Tibial nerve (tissue), 4 donors: ENCODE results near the gene QRFPR. TPM values are rescaled to one million over a fixed set of nuclear protein-coding genes. Genes with fewer than 3 reads are reported as not detected.

ENCODE experiments used
- DNase-seq, 2 donors: peaks; one replicate each; pipeline ENCODE4 v3.0.0-alpha.2; 2019; ENCODE audit warnings: low spot score in 2 of 2
- H3K27ac ChIP-seq, 4 donors: fragments of 200-600 bp; sonication (generic) in 3 of 4; one replicate each; pipeline ENCODE4 v1.5.1; 2017 to 2019; ENCODE audit warnings: mild to moderate bottlenecking in 1 of 4
- H3K27me3 ChIP-seq, 2 donors: fragments of 200-600 bp; sonication (generic) in 1 of 2; one replicate each; pipeline versions ENCODE4 v1.5.1 to v1.6.0; 2017 to 2019
- H3K36me3 ChIP-seq, 3 donors: fragments of 200-600 bp; sonication (generic); one replicate each; pipeline ENCODE4 v1.5.1; 2018 to 2019
- H3K4me1 ChIP-seq, 4 donors: fragments of 200-600 bp; sonication (generic) in 3 of 4; one replicate each; pipeline ENCODE4 v1.5.1; 2017 to 2019
- H3K4me3 ChIP-seq, 4 donors: fragments of 200-600 bp; sonication (generic) in 3 of 4; one replicate each; pipeline ENCODE4 v1.5.1; 2017 to 2019; ENCODE audit warnings: mild to moderate bottlenecking in 1 of 4, moderate library complexity in 1 of 4
- H3K9me3 ChIP-seq, 4 donors: fragments of 200-600 bp; sonication (generic) in 3 of 4; one replicate each; pipeline ENCODE4 v1.5.1; 2017 to 2019
- EP300 ChIP-seq, 2 donors: sonication (generic); formaldehyde crosslinking; IDR thresholded peaks; one replicate each; pipeline ENCODE4 v1.6.1; 2017; ENCODE audit warnings: antibody characterized with exemption in 2 of 2, mild to moderate bottlenecking in 1 of 2
- POLR2A ChIP-seq, 2 donors: fragments of 450-650 bp; IDR thresholded peaks; one replicate each; pipeline ENCODE4 v1.6.1; 2017; ENCODE audit warnings: antibody characterized with exemption in 2 of 2, mild to moderate bottlenecking in 2 of 2, moderate library complexity in 2 of 2
- WGBS, 2 donors: methylation state at CpG; one replicate each; pipeline ENCODE4 v1.1.5; 2018; 5-methylcytosine and 5-hydroxymethylcytosine counted together
- total RNA-seq, 4 donors: library from RNA; depleted of rRNA; stranded (reverse); fragments of >200 nt; gene quantifications; one replicate each; pipeline ENCODE4 v1.1.0, GENCODE V29; 2016
- TF ChIP-seq, protein P1 (sequence below), 5 experiments: fragments of 200-600 bp in 3 of 5; fragments of 450-650 bp in 2 of 5; sonication (generic) in 3 of 5; IDR thresholded peaks; one replicate each; pipeline ENCODE4 v1.5.1; 2016 to 2019; ENCODE audit warnings: antibody characterized with exemption in 5 of 5, mild to moderate bottlenecking in 3 of 5, moderate library complexity in 2 of 5

Gene QRFPR
- total RNA-seq, 4 donors from 2014 or later = not detected

DNA sequence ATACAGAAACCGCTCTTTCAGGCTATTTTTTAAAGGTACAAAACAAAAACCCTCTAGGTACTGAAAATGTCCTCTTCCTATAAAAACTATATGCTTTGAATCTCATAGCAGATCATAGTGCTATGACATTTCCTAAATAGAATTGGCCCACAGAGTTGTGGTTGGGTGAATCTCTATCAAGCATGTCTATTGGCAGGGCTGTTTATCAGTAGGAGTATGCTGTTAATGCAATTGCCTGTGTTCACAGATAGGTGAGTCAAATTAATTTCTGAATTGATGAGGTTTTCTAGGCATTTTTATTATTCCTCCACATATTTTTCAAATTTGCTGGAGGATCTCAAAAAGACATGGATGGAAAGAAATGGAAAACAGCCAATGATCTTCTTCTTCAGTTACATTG, 73.9 kb downstream of the QRFPR start:
- no peak for DNase-seq
- no peak for TF ChIP-seq POLR2A (IDR thresholded peaks at IDR 0.05)
- TF ChIP-seq, protein P1, sequence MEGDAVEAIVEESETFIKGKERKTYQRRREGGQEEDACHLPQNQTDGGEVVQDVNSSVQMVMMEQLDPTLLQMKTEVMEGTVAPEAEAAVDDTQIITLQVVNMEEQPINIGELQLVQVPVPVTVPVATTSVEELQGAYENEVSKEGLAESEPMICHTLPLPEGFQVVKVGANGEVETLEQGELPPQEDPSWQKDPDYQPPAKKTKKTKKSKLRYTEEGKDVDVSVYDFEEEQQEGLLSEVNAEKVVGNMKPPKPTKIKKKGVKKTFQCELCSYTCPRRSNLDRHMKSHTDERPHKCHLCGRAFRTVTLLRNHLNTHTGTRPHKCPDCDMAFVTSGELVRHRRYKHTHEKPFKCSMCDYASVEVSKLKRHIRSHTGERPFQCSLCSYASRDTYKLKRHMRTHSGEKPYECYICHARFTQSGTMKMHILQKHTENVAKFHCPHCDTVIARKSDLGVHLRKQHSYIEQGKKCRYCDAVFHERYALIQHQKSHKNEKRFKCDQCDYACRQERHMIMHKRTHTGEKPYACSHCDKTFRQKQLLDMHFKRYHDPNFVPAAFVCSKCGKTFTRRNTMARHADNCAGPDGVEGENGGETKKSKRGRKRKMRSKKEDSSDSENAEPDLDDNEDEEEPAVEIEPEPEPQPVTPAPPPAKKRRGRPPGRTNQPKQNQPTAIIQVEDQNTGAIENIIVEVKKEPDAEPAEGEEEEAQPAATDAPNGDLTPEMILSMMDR (IDR thresholded peaks at IDR 0.05) = no peak
- TF ChIP-seq EP300 (IDR thresholded peaks at IDR 0.05) = no peak
- Histone ChIP-seq H3K27ac (no peak overlapping the region), H3K4me1 (no peaks in the 10 kb centered on the region), H3K4me3 (no peak overlapping the region), H3K36me3 (no peaks in the 10 kb centered on the region), H3K27me3 (no peaks in the 10 kb centered on the region), H3K9me3 (no peaks in the 10 kb centered on the region)
- WGBS, 2 donors = 91 to 96% methylated on average over 1 of the region's 1 CpG

DNA sequence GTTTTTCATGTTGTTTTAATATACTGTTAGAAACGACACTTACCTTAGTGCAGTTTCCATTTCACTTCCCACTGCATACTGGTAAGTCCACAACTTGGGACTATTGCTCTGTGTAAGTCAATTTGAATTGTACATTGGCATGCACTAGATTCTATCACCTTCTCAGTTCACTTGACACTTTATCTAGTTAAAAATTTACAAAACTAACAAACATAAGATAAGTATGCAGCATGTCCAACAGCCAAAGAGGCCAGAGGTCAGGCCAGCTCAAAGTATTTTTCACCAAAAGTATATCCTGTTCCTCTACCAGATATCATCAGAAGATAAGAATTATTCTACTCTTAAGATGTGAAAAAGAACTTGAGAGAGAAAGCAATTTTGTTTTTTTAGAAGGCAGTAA, 75.9 kb downstream of the QRFPR start:
- TF ChIP-seq, protein P1 (IDR thresholded peaks at IDR 0.05) = no peak
- no peak for TF ChIP-seq EP300 (IDR thresholded peaks at IDR 0.05)
- TF ChIP-seq POLR2A (IDR thresholded peaks at IDR 0.05) = no peak
- WGBS, 2 donors = 76 to 84% methylated on average over 1 of the region's 1 CpG

DNA sequence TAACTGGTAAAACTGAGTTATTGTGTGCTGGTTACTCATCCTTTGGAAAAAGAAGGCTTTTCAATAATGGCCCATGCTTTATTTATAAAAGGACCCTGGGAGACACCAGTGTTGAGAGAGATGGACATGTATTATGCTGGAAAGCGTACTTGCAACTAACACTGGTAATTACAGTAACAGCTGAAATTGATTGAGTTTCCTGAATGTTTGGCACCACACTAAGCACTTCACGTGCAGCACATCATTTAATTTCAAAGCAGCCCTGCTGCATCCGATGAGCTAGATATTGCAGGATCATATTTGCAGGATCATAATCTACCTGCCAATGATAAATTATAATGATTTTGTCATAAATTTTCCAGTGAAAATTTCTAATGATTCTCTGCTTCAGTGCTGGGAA, 81.5 kb downstream of the QRFPR start:
- Histone ChIP-seq H3K27ac (no peak overlapping the region), H3K36me3 (no peaks in the 10 kb centered on the region), H3K9me3 (no peaks in the 10 kb centered on the region), H3K27me3 (no peaks in the 10 kb centered on the region), H3K4me3 (no peak overlapping the region), H3K4me1 (no peaks in the 10 kb centered on the region)
- no peak for TF ChIP-seq POLR2A (IDR thresholded peaks at IDR 0.05)
- TF ChIP-seq, protein P1 (IDR thresholded peaks at IDR 0.05) = no peak
- no peak for TF ChIP-seq EP300 (IDR thresholded peaks at IDR 0.05)
- DNase-seq = no peak
- 57 to 66% methylated on average over 3 of the region's 3 CpGs for WGBS, 2 donors

More for the DNA sequence above, 75.9 kb downstream of the QRFPR start:
- no peak overlapping the region for H3K4me3 ChIP-seq
- no peak for DNase-seq
- no peaks in the 10 kb centered on the region for H3K27me3 ChIP-seq
- H3K27ac ChIP-seq = no peak overlapping the region
- no peaks in the 10 kb centered on the region for H3K9me3 ChIP-seq
- H3K4me1 ChIP-seq = no peaks in the 10 kb centered on the region
- H3K36me3 ChIP-seq = no peaks in the 10 kb centered on the region

DNA sequence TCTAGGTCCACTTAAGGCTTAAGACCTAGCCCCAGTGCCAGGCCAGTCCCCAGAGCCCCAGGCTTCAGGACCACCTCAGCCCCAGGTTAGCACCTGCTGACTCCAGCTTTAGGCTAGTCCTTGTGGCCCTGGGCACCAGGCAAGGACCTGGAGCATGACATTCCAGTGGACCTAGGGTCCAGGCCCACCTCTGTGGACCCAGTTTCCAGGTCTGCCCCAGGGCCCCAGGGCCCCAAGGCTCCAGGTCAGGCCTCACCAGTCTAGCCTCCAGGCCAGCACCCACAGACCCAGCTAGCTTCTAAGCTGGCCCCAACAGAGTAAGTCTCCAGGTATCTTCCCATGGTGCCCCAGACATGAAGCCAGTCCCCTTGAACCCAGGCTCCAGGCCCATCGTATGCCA, 97.5 kb downstream of the QRFPR start:
- no peaks in the 10 kb centered on the region for H3K36me3 ChIP-seq
- H3K4me1 ChIP-seq = no peaks in the 10 kb centered on the region
- peaks cover 0 to 32% (median 0%) of the 10 kb centered on the region in 4 donors for H3K9me3 ChIP-seq
- DNase-seq = no peak
- H3K27ac ChIP-seq = no peak overlapping the region
- WGBS, 2 donors = 94% methylated on average over 1 of the region's 1 CpG; no CpG with 5 or more reads in 1 of the 2 donors
- H3K4me3 ChIP-seq = no peak overlapping the region
- no peaks in the 10 kb centered on the region for H3K27me3 ChIP-seq
- TF ChIP-seq, protein P1 (IDR thresholded peaks at IDR 0.05) = no peak
- no peak for TF ChIP-seq POLR2A (IDR thresholded peaks at IDR 0.05)
- no peak for TF ChIP-seq EP300 (IDR thresholded peaks at IDR 0.05)

DNA sequence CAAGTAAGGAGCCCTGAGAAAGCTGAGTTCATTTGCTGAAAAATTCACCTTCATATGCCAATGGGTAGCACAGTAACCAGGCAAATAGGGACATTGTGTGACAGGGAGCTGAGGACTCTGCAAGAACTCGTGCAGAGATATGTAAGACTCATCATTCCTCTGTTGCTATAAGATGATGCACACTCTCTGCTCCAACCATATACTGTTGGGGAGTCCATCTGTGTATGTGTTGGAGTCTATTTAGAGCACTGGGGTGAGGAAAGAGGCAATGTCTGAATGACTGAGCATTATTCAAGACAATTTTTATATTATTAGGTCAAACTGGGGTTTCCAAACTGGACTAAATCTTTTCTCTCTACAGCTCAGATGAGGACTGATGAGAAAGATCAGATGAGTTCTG, 100.4 kb downstream of the QRFPR start:
- no peak for DNase-seq
- no peak for TF ChIP-seq EP300 (IDR thresholded peaks at IDR 0.05)
- TF ChIP-seq, protein P1 (IDR thresholded peaks at IDR 0.05) = no peak
- TF ChIP-seq POLR2A (IDR thresholded peaks at IDR 0.05) = no peak
- WGBS, 2 donors = 82 to 89% methylated on average over 1 of the region's 1 CpG
- no peaks in the 10 kb centered on the region for H3K27me3 ChIP-seq
- peaks cover 0 to 20% (median 0%) of the 10 kb centered on the region in 4 donors for H3K9me3 ChIP-seq
- no peaks in the 10 kb centered on the region for H3K36me3 ChIP-seq
- no peak overlapping the region for H3K27ac ChIP-seq
- no peak overlapping the region for H3K4me3 ChIP-seq
- H3K4me1 ChIP-seq = no peaks in the 10 kb centered on the region
